HepG2 (cell line): ENCODE measurements around the gene C9orf78. TPM values are rescaled to one million over a fixed set of nuclear protein-coding genes. Genes with fewer than 3 reads are reported as not detected.

ENCODE experiments used
- ATF2 ChIP-seq: sonication (generic); formaldehyde crosslinking; IDR thresholded peaks from 2 replicates; pipeline ENCODE4 v1.4.0; 2020; ENCODE audit warnings: missing genetic modification reagents
- ATF4 ChIP-seq, 2 experiments: fragments of 450-650 bp in 1 of 2; sonication (generic) in 1 of 2; formaldehyde crosslinking; IDR thresholded peaks; 2 replicates each; pipeline versions ENCODE4 v1.5.0 to v1.8.0; 2020 to 2022; ENCODE audit warnings: mild to moderate bottlenecking in 1 of 2, missing genetic modification reagents in 1 of 2
- E2F1 ChIP-seq: sonication (generic); formaldehyde crosslinking; IDR thresholded peaks from 2 replicates; pipeline ENCODE4 v1.5.0; 2020; ENCODE audit warnings: missing genetic modification reagents
- HOXA3 ChIP-seq: sonication (generic); formaldehyde crosslinking; IDR thresholded peaks from 2 replicates; pipeline ENCODE4 v1.5.0; 2020; ENCODE audit warnings: missing genetic modification reagents
- HOXD1 ChIP-seq: sonication (generic); formaldehyde crosslinking; IDR thresholded peaks from 2 replicates; pipeline ENCODE4 v1.5.0; 2020; ENCODE audit warnings: missing genetic modification reagents
- MAFG ChIP-seq: sonication (generic); formaldehyde crosslinking; IDR thresholded peaks from 2 replicates; pipeline ENCODE4 v1.5.1; 2020; ENCODE audit warnings: mild to moderate bottlenecking, missing genetic modification reagents
- NFATC3 ChIP-seq: sonication (generic); formaldehyde crosslinking; IDR thresholded peaks from 2 replicates; pipeline ENCODE4 v1.5.1; 2020; ENCODE audit warnings: mild to moderate bottlenecking, missing genetic modification reagents
- RCOR2 ChIP-seq: IDR thresholded peaks from 2 replicates; pipeline ENCODE4 v1.6.1; 2016; ENCODE audit warnings: missing biosample characterization, missing genetic modification reagents
- RXRA ChIP-seq: sonication (generic); formaldehyde crosslinking; IDR thresholded peaks from 2 replicates; pipeline ENCODE4 v1.5.1; 2020; ENCODE audit warnings: missing genetic modification reagents
- TGIF2 ChIP-seq: IDR thresholded peaks from 2 replicates; pipeline ENCODE4 v1.6.1; 2016; ENCODE audit warnings: control low read depth, missing compliant biosample characterization
- TP53 ChIP-seq: sonication (generic); formaldehyde crosslinking; conservative IDR thresholded peaks from 2 replicates; pipeline ENCODE4 v1.4.0; 2020; ENCODE audit warnings: missing genetic modification reagents
- TRIM22 ChIP-seq: fragments of 450-650 bp; IDR thresholded peaks from 2 replicates; pipeline ENCODE4 v1.6.1; 2017
- UBTF ChIP-seq: sonication (generic); formaldehyde crosslinking; IDR thresholded peaks from 2 replicates; pipeline ENCODE4 v1.4.0; 2020; ENCODE audit warnings: mild to moderate bottlenecking, missing genetic modification reagents
- ZBTB37 ChIP-seq: sonication (generic); formaldehyde crosslinking; IDR thresholded peaks from 2 replicates; pipeline ENCODE4 v1.4.0; 2020; ENCODE audit warnings: mild to moderate bottlenecking, missing genetic modification reagents
- ZFP36L1 ChIP-seq: sonication (generic); formaldehyde crosslinking; IDR thresholded peaks from 2 replicates; pipeline ENCODE4 v1.8.0; 2022; ENCODE audit warnings: mild to moderate bottlenecking, missing genetic modification reagents, moderate library complexity
- ZNF441 ChIP-seq: sonication (generic); formaldehyde crosslinking; IDR thresholded peaks from 2 replicates; pipeline ENCODE4 v1.7.0; 2021; ENCODE audit warnings: missing genetic modification reagents, borderline replicate concordance
- ZNF460 ChIP-seq: sonication (generic); formaldehyde crosslinking; IDR thresholded peaks from 2 replicates; pipeline ENCODE4 v1.5.1; 2020; ENCODE audit warnings: missing genetic modification reagents, mild to moderate bottlenecking, borderline replicate concordance
- ZNF570 ChIP-seq: sonication (generic); formaldehyde crosslinking; IDR thresholded peaks from 2 replicates; pipeline ENCODE4 v1.4.0; 2020; ENCODE audit warnings: mild to moderate bottlenecking, missing genetic modification reagents, borderline replicate concordance
- ZNF598 ChIP-seq: sonication (generic); formaldehyde crosslinking; IDR thresholded peaks from 2 replicates; pipeline ENCODE4 v1.5.1; 2020; ENCODE audit warnings: mild to moderate bottlenecking, missing genetic modification reagents, borderline replicate concordance
- ZNF7 ChIP-seq: IDR thresholded peaks from 2 replicates; pipeline ENCODE4 v1.6.1; 2016; ENCODE audit warnings: missing biosample characterization, missing genetic modification reagents
- polyA plus RNA-seq, 8 experiments: library from polyadenylated mRNA; depleted of rRNA in 3 of 8; stranded (reverse) in 7 of 8; unstranded in 1 of 8; fragments of >200 nt; fragmentation: Illumina TruSeq in 4 of 8; extraction: Trizol in 4 of 8; gene quantifications; 2 replicates each; pipeline versions ENCODE4 v1.2.1 to v1.2.3, GENCODE V29; 2011 to 2016; ENCODE audit warnings: low read depth in 4 of 8, missing spikeins in 1 of 8, mixed read lengths in 1 of 8; ENCODE audit not compliant: insufficient read depth in 1 of 8
- total RNA-seq, 5 experiments: library from RNA; depleted of rRNA; stranded (reverse); fragments of >200 nt; fragmentation: Illumina TruSeq; extraction: Trizol; gene quantifications; 2 replicates each; pipeline ENCODE4 v1.2.3, GENCODE V29; 2016; ENCODE audit warnings: low read depth in 1 of 5

C9orf78 gene
- total and polyA plus RNA-seq, 2 of the 13 experiments (the other 11 are each of a cell fraction or from before 2014, with no cell fraction given) = 18.4 to 35.5 TPM

GRCh38 chr9:129802833-129803675 lies 32.0 kb downstream of the C9orf78 start, which contains the start of gene TOR1B (continued):
- no peak for TF ChIP-seq ZNF441 (CRISPR knock-in tag)
- no peak for TF ChIP-seq TGIF2 (CRISPR knock-in tag)
- no peak for TF ChIP-seq ZNF570 (CRISPR knock-in tag)
- TF ChIP-seq ZFP36L1 (CRISPR knock-in tag) = no peak
- TF ChIP-seq ATF4 (CRISPR knock-in tag; IDR thresholded peaks at IDR 0.05) = no peak
- TF ChIP-seq UBTF (CRISPR knock-in tag) = peak; percentile 92
- TF ChIP-seq ZNF7 (CRISPR knock-in tag) = no peak
- no peak for TF ChIP-seq RXRA (CRISPR knock-in tag)
- TF ChIP-seq NFATC3 (CRISPR knock-in tag) = no peak
- TF ChIP-seq TP53 = no peak
- TF ChIP-seq RCOR2 (CRISPR knock-in tag) = no peak; the same call in 1 of the 2 replicates
- no peak for TF ChIP-seq E2F1 (CRISPR knock-in tag)
- peak; percentile 95 for TF ChIP-seq HOXA3 (CRISPR knock-in tag)
- no peak for TF ChIP-seq HOXD1 (CRISPR knock-in tag)
- peak; percentile 53; the same call in 1 of the 2 replicates for TF ChIP-seq ATF2 (CRISPR knock-in tag)
- TF ChIP-seq MAFG (CRISPR knock-in tag) = no peak
- TF ChIP-seq ZNF460 (CRISPR knock-in tag) = peak; percentile 50; the same call in 1 of the 2 replicates
- TF ChIP-seq ZNF598 = no peak
- TF ChIP-seq TRIM22 = no peak
- no peak for TF ChIP-seq ZBTB37 (CRISPR knock-in tag)
